ENCODE data around the gene RPS6KA3. TPM values are rescaled to one million over a fixed set of nuclear protein-coding genes. Genes with fewer than 3 reads are reported as not detected.
A peak's percentile ranks its signal among the peaks of the same experiment; 100 is the strongest.
"Not testable (repeated sequence)": the region's sequence is repeated elsewhere in the genome, so short reads cannot be mapped to it uniquely, and the experiment has no call there.

RPS6KA3 gene
- total RNA-seq, 2 experiments from 2014 or later: 60.5 to 79.9 TPM

DNA sequence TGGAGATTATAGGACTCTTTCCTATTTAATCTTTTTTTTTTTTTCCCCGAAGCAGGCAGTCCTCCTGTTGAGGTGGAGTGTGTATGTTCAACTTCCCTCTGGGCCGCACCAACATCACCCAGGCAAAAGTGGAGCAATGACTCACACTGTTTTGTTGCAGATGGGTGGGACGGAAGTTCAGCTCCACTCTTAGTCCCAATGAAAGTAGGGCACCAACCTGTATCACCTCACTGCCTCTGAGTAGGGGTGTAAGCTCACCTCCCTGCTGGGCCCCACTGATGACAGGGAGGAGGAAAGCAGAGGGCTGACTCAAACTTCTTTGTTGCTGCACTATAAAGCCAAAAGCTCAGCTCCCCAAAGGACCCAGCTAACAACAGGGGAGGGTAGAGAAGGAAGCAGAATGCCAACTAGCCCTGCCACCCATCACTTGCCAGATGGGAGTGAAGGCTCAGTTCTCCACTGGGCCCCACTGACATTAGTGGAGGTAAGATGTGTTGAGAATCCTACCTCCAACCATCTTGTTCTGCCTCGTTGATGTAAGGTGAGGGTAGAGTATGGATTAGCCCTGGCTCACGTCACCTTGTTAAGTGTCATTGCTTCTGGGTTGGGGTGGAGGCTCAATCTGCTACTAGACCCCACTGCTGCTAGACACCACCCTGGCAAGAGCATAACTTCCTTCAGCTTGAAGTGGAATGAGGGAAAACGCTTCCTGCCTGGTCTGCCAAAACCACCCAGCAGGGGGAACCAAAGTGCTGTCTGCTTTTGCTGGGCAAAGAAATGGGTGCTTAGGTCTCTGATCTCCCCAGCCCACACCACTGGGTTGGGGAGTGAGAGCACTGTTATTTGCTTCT lies 14.1 kb downstream of the RPS6KA3 start:
- ATAC-seq: peak; percentile 77
- CTCF ChIA-PET: interaction anchor here (0.6 to 1.8 kb wide), 13 partner anchors 8 to 569 kb away, joined by 3 to 10 read pairs (median 3); no protein-coding TSS in a partner anchor
- peak overlapping the region; percentile 70 for H3K27ac Mint-ChIP-seq
- no peaks in the 10 kb centered on the region for H3K27me3 Mint-ChIP-seq
- peak; percentile 75 for DNase-seq
- H3K4me1 Mint-ChIP-seq: peaks cover 40% of the 10 kb centered on the region
- no peaks in the 10 kb centered on the region for H3K9me3 Mint-ChIP-seq (ENCODE audit: low read depth)
- peaks cover 16% of the 10 kb centered on the region for H3K36me3 Mint-ChIP-seq
- H3K4me3 Mint-ChIP-seq: no peak overlapping the region

DNA sequence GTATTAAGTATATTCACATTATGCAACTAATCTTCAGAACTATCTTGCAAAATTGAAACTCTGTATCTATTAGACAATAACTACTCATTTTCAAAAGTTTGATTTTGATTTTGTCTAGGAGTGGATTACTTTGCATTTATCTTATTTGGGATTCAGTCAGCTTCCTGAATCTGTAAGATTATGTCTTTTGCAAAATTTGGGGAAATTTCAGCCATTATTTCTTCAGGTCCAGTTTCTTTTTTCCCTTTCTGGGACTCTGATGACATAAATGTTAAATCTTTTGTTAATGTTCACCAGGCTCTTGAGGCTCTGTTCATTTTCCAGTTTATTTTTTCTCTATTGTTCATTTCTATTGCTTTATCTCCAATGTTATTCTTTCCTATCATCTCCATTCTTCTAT lies 15.0 kb downstream of the RPS6KA3 start:
- H3K27ac Mint-ChIP-seq: no peak overlapping the region
- no peak for ATAC-seq
- no peak for DNase-seq
- no peaks in the 10 kb centered on the region for H3K27me3 Mint-ChIP-seq
- peaks cover 40% of the 10 kb centered on the region for H3K4me1 Mint-ChIP-seq
- H3K4me3 Mint-ChIP-seq: no peak overlapping the region
- H3K36me3 Mint-ChIP-seq: peaks cover 15% of the 10 kb centered on the region
- H3K9me3 Mint-ChIP-seq (ENCODE audit: low read depth): no peaks in the 10 kb centered on the region
- CTCF ChIA-PET: interaction anchor here (1.1 kb wide), 1 partner anchor 44 kb away, joined by 3 read pairs; no protein-coding TSS in a partner anchor

DNA sequence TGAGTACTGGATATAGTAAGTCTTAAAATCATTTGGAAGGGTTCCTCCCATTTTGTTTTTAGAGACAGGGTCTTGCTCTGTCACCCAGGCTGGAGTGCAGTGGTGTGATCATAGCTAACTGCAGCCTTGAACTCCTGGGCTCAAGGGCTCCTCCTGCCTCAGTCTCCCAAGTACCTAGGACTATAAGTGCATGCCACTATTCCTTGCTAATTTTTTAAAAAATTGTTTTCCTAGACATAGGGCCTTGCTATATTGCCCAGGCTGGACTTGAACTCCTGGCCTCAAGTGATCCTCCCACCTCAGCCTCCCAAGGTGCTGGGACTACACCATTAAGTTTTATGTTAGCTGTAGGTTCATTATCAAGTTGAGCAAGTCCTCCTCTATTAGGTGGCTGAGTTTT lies 16.6 kb downstream of the RPS6KA3 start:
- H3K27me3 Mint-ChIP-seq; H3K9me3 Mint-ChIP-seq (ENCODE audit: low read depth); DNase-seq; CTCF ChIA-PET; H3K27ac Mint-ChIP-seq; ATAC-seq; H3K4me3 Mint-ChIP-seq: not testable (repeated sequence)
- H3K36me3 Mint-ChIP-seq: peaks cover 13% of the 10 kb centered on the region
- H3K4me1 Mint-ChIP-seq: peaks cover 36% of the 10 kb centered on the region

DNA sequence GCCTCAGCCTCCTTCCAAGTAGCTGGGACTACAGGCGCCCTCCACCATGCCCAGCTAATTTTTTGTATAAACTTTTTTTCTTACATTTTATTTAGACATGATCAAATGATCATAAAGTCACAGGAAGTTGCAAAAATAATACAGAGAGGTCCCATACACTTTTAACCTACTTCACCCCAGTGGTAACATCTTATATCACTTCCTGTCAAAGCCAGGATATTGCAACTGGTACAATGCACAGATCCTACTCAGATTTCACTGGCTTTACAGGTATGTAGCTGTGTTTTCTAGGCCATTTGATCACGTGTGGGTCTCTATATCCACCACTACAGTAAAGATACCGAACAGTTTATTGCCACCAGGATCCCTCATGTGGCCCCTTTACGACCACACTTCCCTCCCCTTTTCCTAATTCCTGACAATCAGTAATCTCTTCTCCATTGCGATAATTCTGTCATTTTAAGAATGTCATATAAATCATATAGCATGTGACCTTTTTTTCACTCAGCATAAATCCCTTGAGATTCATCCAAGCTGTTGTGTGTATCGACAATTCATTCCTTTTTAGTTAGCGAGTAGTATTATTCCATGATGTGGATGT lies 18.0 kb downstream of the RPS6KA3 start:
- no peaks in the 10 kb centered on the region for H3K27me3 Mint-ChIP-seq
- H3K36me3 Mint-ChIP-seq: peaks cover 13% of the 10 kb centered on the region
- H3K4me1 Mint-ChIP-seq: peaks cover 27% of the 10 kb centered on the region
- no peak overlapping the region for H3K4me3 Mint-ChIP-seq
- ATAC-seq (no peak), DNase-seq (no peak)
- H3K9me3 Mint-ChIP-seq (ENCODE audit: low read depth): no peaks in the 10 kb centered on the region
- H3K27ac Mint-ChIP-seq: no peak overlapping the region
- CTCF ChIA-PET: no interaction called here

DNA sequence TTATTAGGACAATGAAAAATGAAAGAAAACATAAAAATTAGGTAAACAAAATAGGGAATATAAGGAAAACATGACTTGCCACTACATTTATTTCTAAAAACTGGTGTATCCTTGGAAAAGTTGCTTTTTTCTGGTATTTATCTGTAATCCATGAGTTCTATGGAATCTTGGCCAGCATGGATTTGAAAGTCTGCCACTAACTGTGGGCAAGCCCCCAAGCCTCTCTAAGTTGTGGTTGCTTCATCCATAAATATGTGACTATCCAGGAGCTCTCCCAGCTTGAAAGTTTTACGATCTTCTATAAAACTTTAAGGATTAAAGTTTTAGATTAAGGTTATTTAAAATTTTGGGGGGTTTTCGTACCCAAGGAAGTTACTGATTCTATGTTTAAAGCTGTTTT lies 21.8 kb downstream of the RPS6KA3 start:
- Mint-ChIP-seq H3K36me3 (peaks cover 16% of the 10 kb centered on the region), H3K27ac (no peak overlapping the region), H3K4me3 (no peak overlapping the region), H3K27me3 (no peaks in the 10 kb centered on the region), H3K4me1 (peaks cover 14% of the 10 kb centered on the region), H3K9me3 (ENCODE audit: low read depth) (no peaks in the 10 kb centered on the region)
- DNase-seq: no peak
- ATAC-seq: no peak
- CTCF ChIA-PET: no interaction called here

DNA sequence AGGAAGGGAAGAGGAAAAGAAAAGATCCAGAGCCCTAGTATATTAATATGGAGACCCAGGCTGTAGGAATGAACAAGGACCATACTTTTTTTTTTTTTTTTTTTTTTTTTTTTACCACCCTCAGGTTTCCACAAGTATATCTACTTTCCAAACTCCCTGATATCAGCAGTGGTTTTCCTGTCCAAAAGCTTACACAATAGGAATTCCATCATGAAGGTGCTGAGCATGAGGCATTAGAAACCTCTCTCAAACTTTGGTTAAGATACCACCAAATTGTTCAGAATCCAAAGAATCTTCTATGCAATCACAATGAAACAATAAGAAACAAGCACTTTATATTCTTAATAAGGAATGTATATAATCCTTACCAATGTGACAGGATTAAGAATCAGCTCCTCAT lies 26.5 kb downstream of the RPS6KA3 start:
- Mint-ChIP-seq H3K4me3 (no peak overlapping the region), H3K36me3 (peaks cover 31% of the 10 kb centered on the region), H3K9me3 (ENCODE audit: low read depth) (no peaks in the 10 kb centered on the region), H3K4me1 (peaks cover 9% of the 10 kb centered on the region), H3K27me3 (no peaks in the 10 kb centered on the region), H3K27ac (no peak overlapping the region)
- CTCF ChIA-PET: interaction anchor here (1.5 kb wide), 1 partner anchor 13 kb away, joined by 4 read pairs; no protein-coding TSS in a partner anchor
- DNase-seq: no peak
- ATAC-seq: no peak

DNA sequence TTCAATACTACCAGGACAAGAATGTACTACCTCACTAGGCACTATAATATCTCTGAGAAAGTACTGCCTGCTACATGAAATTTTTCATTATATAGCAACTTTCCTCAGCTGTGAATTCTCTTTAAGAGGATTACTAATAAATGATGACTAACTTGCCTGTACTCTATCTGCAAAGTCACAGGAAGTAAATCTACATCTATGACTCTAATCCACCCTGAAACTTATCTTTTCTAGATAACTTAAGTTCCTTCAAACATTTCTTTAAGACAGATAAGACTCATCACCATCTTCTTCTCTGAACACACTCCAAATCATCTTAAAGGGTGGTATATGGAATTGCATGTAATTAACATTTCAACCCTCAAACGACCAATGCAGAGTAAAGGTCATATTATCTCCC lies 28.8 kb downstream of the RPS6KA3 start:
- peaks cover 44% of the 10 kb centered on the region for H3K36me3 Mint-ChIP-seq
- no peaks in the 10 kb centered on the region for H3K9me3 Mint-ChIP-seq (ENCODE audit: low read depth)
- no peak overlapping the region for H3K4me3 Mint-ChIP-seq
- DNase-seq (no peak), ATAC-seq (no peak)
- peaks cover 9% of the 10 kb centered on the region for H3K4me1 Mint-ChIP-seq
- H3K27me3 Mint-ChIP-seq: no peaks in the 10 kb centered on the region
- CTCF ChIA-PET: no interaction called here
- no peak overlapping the region for H3K27ac Mint-ChIP-seq

DNA sequence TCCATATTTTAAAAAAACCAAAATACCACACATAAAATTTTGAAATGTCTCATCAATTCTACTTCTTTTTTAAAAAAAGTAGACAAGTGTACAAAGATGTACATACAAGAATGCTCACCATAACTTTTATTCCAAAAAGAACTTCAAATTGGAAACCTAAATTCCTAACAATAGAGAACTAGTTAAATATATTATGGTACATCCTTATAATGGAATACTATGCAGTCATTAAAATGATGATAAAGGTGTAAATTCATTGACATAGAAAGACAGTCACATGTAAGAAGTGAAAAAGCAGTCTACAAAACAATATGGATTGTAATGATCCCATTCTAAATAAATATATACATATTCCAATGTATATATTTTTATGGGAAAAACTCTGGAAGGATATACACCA lies 31.0 kb downstream of the RPS6KA3 start:
- CTCF ChIA-PET: no interaction called here
- H3K27me3 Mint-ChIP-seq: no peaks in the 10 kb centered on the region
- no peaks in the 10 kb centered on the region for H3K9me3 Mint-ChIP-seq (ENCODE audit: low read depth)
- peaks cover 9% of the 10 kb centered on the region for H3K4me1 Mint-ChIP-seq
- ATAC-seq (no peak), DNase-seq (no peak)
- no peak overlapping the region for H3K4me3 Mint-ChIP-seq
- H3K27ac Mint-ChIP-seq: no peak overlapping the region
- H3K36me3 Mint-ChIP-seq: peaks cover 43% of the 10 kb centered on the region

DNA sequence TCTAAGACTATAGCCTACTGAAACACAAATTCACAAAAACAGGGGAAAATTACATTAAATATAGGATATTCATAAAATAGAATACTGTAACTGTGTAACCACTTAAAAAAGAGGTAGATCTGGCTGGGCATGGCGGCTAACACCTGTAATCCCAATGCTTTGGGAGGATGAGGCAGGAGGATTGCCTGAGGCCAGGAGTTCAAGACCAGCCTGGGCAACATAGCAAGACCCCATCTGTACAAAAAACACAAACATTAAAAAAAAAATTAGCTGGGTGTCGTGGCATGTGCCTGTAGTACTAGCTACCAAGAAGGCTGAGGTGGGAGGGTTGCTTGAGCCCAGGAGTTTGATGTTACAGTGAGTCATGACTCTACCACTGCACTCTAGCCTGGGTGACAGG lies 33.4 kb downstream of the RPS6KA3 start:
- DNase-seq (no peak), ATAC-seq (no peak)
- no peaks in the 10 kb centered on the region for H3K27me3 Mint-ChIP-seq
- no peaks in the 10 kb centered on the region for H3K9me3 Mint-ChIP-seq (ENCODE audit: low read depth)
- H3K36me3 Mint-ChIP-seq: peaks cover 52% of the 10 kb centered on the region
- no peak overlapping the region for H3K4me3 Mint-ChIP-seq
- CTCF ChIA-PET: no interaction called here
- no peak overlapping the region for H3K27ac Mint-ChIP-seq
- peaks cover 6% of the 10 kb centered on the region for H3K4me1 Mint-ChIP-seq

DNA sequence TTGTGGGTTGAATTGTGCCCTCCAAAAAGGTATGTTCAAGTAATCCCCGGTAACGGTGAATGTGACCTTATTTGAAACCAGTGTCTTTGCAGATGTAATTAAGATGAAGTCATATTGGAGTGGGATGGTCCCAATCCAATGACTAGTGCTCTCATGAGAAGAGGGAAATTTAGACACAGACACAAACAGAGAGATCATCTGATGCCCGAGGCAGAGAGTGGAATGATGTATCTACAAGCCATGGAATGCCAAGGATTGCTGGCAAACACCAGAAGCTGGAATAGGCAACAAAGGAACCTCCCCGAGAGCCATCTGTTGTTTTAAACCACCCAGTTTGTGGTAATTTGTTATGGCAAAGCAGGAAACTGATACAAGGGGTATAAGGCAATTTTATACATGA lies 35.1 kb downstream of the RPS6KA3 start:
- Mint-ChIP-seq H3K27ac (no peak overlapping the region), H3K4me3 (no peak overlapping the region), H3K4me1 (peaks cover 6% of the 10 kb centered on the region), H3K36me3 (peaks cover 53% of the 10 kb centered on the region), H3K27me3 (no peaks in the 10 kb centered on the region), H3K9me3 (ENCODE audit: low read depth) (no peaks in the 10 kb centered on the region)
- ATAC-seq (no peak), DNase-seq (no peak)
- CTCF ChIA-PET: no interaction called here

DNA sequence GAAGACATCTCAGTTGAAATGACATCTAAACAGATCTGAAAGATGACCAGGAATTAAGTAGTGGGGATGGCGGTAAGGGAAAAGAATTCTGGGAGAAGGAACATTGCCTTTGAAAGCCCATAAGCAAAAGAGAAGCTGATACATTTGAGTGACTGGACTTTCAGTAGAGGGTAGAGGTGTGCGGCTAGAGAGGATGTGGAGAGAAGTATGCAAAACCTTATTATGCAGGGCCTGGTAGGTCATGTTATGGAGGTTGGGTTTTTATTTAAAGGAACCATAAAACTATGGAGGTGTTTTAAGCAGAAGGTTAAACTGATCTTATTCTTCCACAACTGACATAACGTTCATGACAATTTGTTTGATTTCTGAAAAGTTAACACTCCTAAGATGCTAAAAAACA lies 36.3 kb downstream of the RPS6KA3 start:
- no peaks in the 10 kb centered on the region for H3K9me3 Mint-ChIP-seq (ENCODE audit: low read depth)
- H3K27ac Mint-ChIP-seq: no peak overlapping the region
- CTCF ChIA-PET: no interaction called here
- peaks cover 47% of the 10 kb centered on the region for H3K36me3 Mint-ChIP-seq
- DNase-seq (no peak), ATAC-seq (no peak)
- H3K4me1 Mint-ChIP-seq: peaks cover 11% of the 10 kb centered on the region
- H3K27me3 Mint-ChIP-seq: no peaks in the 10 kb centered on the region
- no peak overlapping the region for H3K4me3 Mint-ChIP-seq

DNA sequence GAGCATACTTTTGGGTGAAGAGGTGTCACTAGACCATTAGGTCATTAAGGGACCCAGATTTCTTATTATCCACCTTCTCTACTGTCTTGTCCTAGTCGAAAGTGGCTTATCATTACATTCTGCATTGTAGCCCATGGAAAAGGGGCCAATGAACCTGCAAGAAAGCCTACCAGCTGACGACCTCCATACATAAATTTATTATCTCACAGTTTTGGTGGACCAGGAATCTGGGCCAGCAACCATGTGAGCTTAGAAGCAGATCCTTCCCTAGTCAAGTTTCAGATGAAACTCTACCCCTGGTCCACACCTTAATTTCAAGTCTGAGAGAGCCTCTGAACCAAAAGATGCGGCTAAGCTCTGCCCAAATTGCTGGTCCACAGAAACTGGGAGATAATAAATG lies 37.6 kb downstream of the RPS6KA3 start:
- CTCF ChIA-PET: no interaction called here
- Mint-ChIP-seq H3K4me3 (no peak overlapping the region), H3K27ac (no peak overlapping the region), H3K9me3 (ENCODE audit: low read depth) (no peaks in the 10 kb centered on the region), H3K27me3 (no peaks in the 10 kb centered on the region), H3K4me1 (peaks cover 20% of the 10 kb centered on the region), H3K36me3 (peaks cover 47% of the 10 kb centered on the region)
- no peak for ATAC-seq
- no peak for DNase-seq

DNA sequence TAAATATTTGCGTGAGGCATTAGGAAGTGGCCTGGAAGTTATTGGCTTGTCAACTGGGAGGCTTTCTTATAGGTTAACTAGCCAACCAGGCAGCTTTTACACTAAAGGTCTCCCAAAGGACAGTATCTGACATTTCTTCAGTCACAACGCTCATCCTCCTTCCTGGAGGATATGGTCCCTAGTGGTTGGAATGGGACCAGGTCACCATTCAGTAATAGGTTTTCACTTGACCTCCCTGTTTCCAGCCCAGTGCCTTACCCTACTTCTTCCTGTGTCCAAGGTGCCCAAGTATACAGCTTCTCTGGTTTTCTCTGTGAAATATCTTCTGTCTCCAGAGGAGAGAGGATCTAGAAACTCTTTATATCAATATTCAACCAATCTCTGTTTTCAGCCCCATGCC lies 38.5 kb downstream of the RPS6KA3 start:
- Mint-ChIP-seq H3K27ac (no peak overlapping the region), H3K4me3 (no peak overlapping the region), H3K9me3 (ENCODE audit: low read depth) (no peaks in the 10 kb centered on the region), H3K27me3 (no peaks in the 10 kb centered on the region), H3K36me3 (peaks cover 42% of the 10 kb centered on the region), H3K4me1 (peaks cover 20% of the 10 kb centered on the region)
- ATAC-seq: no peak
- CTCF ChIA-PET: no interaction called here
- DNase-seq: no peak

DNA sequence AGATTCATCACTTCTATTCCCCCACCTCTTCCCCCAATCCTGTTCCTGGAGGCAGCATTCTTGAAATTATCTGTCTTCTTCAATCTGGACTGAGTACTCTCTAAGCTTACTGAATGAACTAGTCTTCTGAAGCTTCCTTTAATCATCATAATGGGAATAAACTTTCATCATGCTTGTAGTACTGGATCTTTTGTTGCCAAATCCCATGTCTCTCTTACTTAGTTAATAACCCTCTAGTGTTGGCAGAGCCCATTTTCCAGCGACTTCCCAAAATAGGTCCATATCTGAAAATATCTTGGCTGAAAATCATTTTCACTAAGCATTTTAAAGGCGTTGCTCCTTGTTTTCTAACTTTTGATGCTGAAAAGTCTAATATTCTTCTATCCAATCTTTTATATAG lies 39.6 kb downstream of the RPS6KA3 start:
- no peak for ATAC-seq
- peaks cover 20% of the 10 kb centered on the region for H3K4me1 Mint-ChIP-seq

More for the DNA sequence above, 39.6 kb downstream of the RPS6KA3 start:
- DNase-seq: no peak
- no peaks in the 10 kb centered on the region for H3K27me3 Mint-ChIP-seq
- H3K9me3 Mint-ChIP-seq (ENCODE audit: low read depth): no peaks in the 10 kb centered on the region
- peaks cover 36% of the 10 kb centered on the region for H3K36me3 Mint-ChIP-seq
- no peak overlapping the region for H3K27ac Mint-ChIP-seq
- no peak overlapping the region for H3K4me3 Mint-ChIP-seq
- CTCF ChIA-PET: no interaction called here
